GM18519 (cell line): ENCODE data around the gene IGF1.
"Not testable (repeated sequence)": the region's sequence is repeated elsewhere in the genome, so short reads cannot be mapped to it uniquely, and the experiment has no call there.

Experiments used
- ATAC-seq: cut with Tn5 transposase; IDR thresholded peaks from one replicate; pipeline ENCODE4 v1.9.1; 2021; ENCODE audit warnings: mild to moderate bottlenecking, moderate library complexity; ENCODE audit not compliant: unreplicated experiment, low FRiP score

IGF1 gene

GRCh38 chr12:102463659-102464249 is 16.6 kb downstream of the IGF1 start:
- no peak for ATAC-seq

GRCh38 chr12:102462795-102463465 is 17.4 kb downstream of the IGF1 start:
- no peak for ATAC-seq

GRCh38 chr12:102462386-102462785 is 18.0 kb downstream of the IGF1 start:
- ATAC-seq = no peak

- ATAC-seq = no peak
These were observed 18.9 kb downstream of the IGF1 start for GRCh38 chr12:102461501-102461900.

DNA sequence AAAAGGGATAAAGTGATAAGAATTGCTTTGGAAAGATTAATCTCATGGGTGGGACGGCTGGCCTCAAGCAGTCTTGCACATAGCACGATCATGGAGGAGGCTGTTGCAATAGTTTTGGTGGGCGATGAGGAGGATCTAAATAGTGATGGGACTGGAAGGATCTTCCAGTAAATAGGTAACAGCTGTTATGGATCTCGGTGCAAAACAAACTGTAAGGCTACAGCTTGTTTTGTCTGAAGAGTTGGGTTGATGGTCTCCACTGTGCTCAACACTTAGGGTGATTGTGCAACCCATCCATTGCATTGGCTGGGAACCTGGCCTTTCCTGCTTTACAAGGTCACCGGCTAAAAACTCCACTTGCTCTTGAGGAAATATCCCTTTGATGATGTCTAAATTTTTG is 21.0 kb downstream of the IGF1 start:
- ATAC-seq = no peak

GRCh38 chr12:102454808-102455760 is 25.3 kb downstream of the IGF1 start:
- ATAC-seq = no peak

DNA sequence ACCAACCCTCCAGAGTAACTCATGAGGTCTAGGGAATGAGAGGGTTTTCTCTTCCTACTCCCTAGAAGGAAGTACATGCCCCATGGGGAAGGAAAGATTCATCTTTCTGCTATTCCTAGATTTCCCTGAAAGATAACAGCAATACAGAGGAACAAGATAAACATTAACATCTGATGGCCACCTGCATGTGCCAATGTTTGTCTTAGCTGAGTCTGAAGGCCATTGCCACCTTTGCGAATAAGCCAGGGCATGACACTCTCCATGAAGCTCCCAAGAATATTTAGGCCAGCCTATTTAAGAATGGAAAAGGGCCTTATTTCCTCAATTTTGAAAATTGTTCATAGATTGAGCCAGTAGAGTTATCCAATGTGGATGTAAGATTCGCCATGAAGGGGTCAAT is 26.0 kb downstream of the IGF1 start:
- no peak for ATAC-seq

GRCh38 chr12:102452605-102453004 is 27.8 kb downstream of the IGF1 start:
- ATAC-seq = no peak

GRCh38 chr12:102449018-102449417 is 31.3 kb downstream of the IGF1 start:
- ATAC-seq = not testable (repeated sequence)

GRCh38 chr12:102447426-102447825 is 32.9 kb downstream of the IGF1 start:
- not testable (repeated sequence) for ATAC-seq

DNA sequence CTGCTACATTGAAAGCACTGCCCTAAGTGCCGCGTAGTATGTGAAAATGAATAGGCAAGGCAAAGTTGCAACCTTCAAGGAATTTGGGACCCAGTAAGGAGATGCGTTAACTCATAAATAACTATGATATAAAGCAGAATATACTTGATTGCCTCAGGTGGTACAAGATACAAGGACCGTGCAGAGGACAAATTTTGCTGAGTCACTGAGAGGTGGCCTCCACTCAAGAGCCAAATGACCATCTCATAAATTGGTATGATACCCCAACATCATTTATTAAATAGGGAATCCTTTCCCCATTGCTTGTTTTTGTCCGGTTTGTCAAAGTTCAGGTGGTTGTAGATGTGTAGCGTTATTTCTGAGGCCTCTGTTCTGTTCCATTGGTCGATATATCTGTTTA is 35.7 kb downstream of the IGF1 start:
- ATAC-seq = no peak

DNA sequence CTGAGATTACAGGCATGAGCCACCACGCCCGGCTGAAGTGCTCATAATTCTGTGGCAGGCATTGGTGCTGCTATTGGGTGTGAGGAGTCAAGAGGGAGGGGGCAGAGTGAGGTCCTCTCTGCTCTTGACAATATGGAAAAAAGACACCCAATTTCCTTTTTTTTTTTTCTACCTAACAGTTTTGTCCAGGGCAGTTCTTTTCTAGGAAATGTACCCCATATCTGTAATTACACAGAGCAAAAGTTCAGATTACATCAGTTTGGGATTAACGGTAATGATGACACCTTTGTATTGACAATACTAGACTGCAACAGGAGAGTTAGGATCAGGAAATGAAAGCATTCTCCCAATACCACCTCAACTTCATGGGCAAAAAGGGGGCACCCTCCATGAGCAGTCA is 36.3 kb downstream of the IGF1 start:
- ATAC-seq = no peak

DNA sequence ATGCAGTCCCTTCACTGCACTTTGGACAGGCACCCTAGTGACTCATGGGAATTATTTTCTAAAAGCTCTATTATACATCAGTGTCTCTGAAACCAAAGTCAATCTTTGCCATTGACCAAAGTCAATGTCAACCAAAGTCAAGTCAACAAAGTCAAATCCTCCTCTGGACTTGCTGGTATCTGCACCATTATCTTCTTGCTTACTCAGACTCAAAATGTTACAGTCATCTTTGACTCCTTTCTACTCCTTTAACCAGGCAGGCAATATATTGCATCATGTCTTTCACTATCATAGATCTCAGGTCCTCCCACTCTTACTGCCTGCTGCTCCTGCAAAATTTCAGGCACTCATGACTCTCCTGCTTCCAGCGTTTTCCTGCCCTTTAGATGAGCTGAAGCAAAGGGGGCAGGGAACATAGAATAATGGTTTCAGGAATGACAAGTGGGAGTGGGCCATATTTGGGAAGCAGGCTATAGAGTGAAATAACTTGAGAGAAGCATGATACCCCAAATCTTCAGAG is 39.2 kb downstream of the IGF1 start:
- no peak for ATAC-seq

GRCh38 chr12:102439426-102440405 is 40.6 kb downstream of the IGF1 start:
- ATAC-seq = no peak

DNA sequence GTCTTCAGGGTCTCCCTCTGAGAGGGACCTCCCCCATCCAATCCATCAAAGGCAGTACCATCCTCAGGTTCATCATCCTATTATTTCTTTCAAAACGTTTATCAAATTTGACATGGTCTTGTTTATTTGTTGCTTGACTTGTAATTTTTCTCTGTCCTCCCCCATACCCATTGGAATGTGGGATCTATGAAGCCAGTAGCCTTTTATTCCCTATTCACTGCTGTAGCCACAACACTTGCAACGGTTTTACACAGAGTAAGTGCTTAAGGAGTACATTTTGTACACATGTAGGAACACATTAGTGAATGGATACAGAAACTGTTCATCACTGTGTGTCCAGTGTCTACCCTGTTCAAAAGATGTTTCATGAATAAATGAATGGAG is 41.5 kb downstream of the IGF1 start:
- no peak for ATAC-seq

GRCh38 chr12:102438047-102438826 is 42.1 kb downstream of the IGF1 start:
- ATAC-seq = no peak

GRCh38 chr12:102437511-102437910 is 42.9 kb downstream of the IGF1 start:
- ATAC-seq = no peak

GRCh38 chr12:102436867-102437266 is 43.5 kb downstream of the IGF1 start:
- no peak for ATAC-seq

- ATAC-seq = no peak
These were observed 44.4 kb downstream of the IGF1 start for GRCh38 chr12:102435827-102436436.
